ENCODE data around the gene PRR15. TPM values are rescaled to one million over a fixed set of nuclear protein-coding genes. Genes with fewer than 3 reads are reported as not detected.

The PRR15 gene
- total and polyA plus RNA-seq, 2 of the 4 experiments (the other 2 are of a cell fraction), result not detected

GRCh38 chr7:29539471-29539870 lies 24.2 kb upstream of the PRR15 start:
- in situ Hi-C loops (cut with MboI; ENCODE audit: low sequenced_read_pairs), result no loop called here

More at GRCh38 chr7:29539471-29539870, 24.2 kb upstream of the PRR15 start:
- Histone ChIP-seq H3K27me3 (ENCODE audit: control insufficient read depth, insufficient read depth, low read length) (no peaks in the 10 kb centered on the region), H2AK5ac (ENCODE audit: low read depth, low read length) (no peak overlapping the region), H2BK5ac (ENCODE audit: low read depth, low read length, poor library complexity, severe bottlenecking) (no peak overlapping the region), H3K4me3 (ENCODE audit: insufficient read depth, low read depth, low read length) (no peak overlapping the region), H3K9me1 (ENCODE audit: insufficient read depth, low read length) (no peaks in the 10 kb centered on the region), H3K9me3 (ENCODE audit: control insufficient read depth, insufficient read depth, low read length) (no peaks in the 10 kb centered on the region), H4K8ac (ENCODE audit: low read depth in 2 of 2, low read length in 2 of 2) (no peak overlapping the region), H3K18ac (ENCODE audit: low read depth, low read length) (no peak overlapping the region), H3K23ac (ENCODE audit: low read depth, low read length) (no peak overlapping the region), H2BK120ac (ENCODE audit: low read depth, low read length) (no peak overlapping the region), H3K36me3 (ENCODE audit: control insufficient read depth, insufficient read depth, low read length) (no peaks in the 10 kb centered on the region), H3K27ac (ENCODE audit: insufficient read depth, low read length) (no peak overlapping the region), H3K4me1 (ENCODE audit: control insufficient read depth, insufficient read depth, low read length) (no peaks in the 10 kb centered on the region), H3K4ac (ENCODE audit: low read depth, low read length) (no peak overlapping the region), H4K5ac (ENCODE audit: low read depth, low read length) (no peak overlapping the region), H3K4me2 (ENCODE audit: low read depth, low read length) (no peak overlapping the region), H3K79me1 (ENCODE audit: low read depth in 1 of 2, low read length in 2 of 2) (no peaks in the 10 kb centered on the region), H3K56ac (ENCODE audit: extremely low read depth, insufficient read depth, low read length) (no peak overlapping the region), H3K9ac (ENCODE audit: low read depth, low read length) (no peak overlapping the region), H2BK15ac (ENCODE audit: low read depth, low read length) (no peak overlapping the region), H4K91ac (ENCODE audit: insufficient read depth, low read depth, low read length) (no peak overlapping the region), H2AFZ (replicated peaks; ENCODE audit: low read length, poor library complexity) (no peak overlapping the region), H2BK20ac (ENCODE audit: low read depth, low read length) (no peak overlapping the region), H3K14ac (replicated peaks; ENCODE audit: low read depth, low read length) (no peak overlapping the region), H4K20me1 (ENCODE audit: insufficient read depth, low read length) (no peaks in the 10 kb centered on the region), H2AK9ac (replicated peaks; ENCODE audit: low read depth, low read length, poor library complexity) (no peak overlapping the region)
- DNase-seq (no peak), ATAC-seq (ENCODE audit: low read depth) (no peak)
- BruUV-seq (replicated peaks), result no TSS peak
- WGBS, 2 experiments (ENCODE audit: extremely low coverage in 2 of 2, insufficient read length in 1 of 2), result no CpG with 5 or more reads among the region's 2 CpGs
- POLR2A ChIA-PET (ENCODE audit: unreplicated experiment), result no interaction called here
- intact Hi-C loops (cut with micrococcal nuclease) (no loop called here), dilution Hi-C loops (cut with HindIII; ENCODE audit: low sequenced_read_pairs, unreplicated experiment) (no loop called here)
- TF ChIP-seq SMC3 (IDR thresholded peaks at IDR 0.05; ENCODE audit: low read depth, low read length) (no peak), RFX5 (IDR thresholded peaks at IDR 0.05; ENCODE audit: low read depth, low read length) (no peak), MAFK (IDR thresholded peaks at IDR 0.05; ENCODE audit: low read depth, low read length) (no peak), MXI1 (IDR thresholded peaks at IDR 0.05; ENCODE audit: borderline replicate concordance, low read depth, low read length) (no peak), ELK1 (IDR thresholded peaks at IDR 0.05; ENCODE audit: borderline replicate concordance, low read depth, low read length) (no peak), RAD21 (IDR thresholded peaks at IDR 0.05; ENCODE audit: low read length) (no peak), CTCF (conservative IDR thresholded peaks at IDR 0.05; ENCODE audit: low read depth, low read length) (no peak), FOS (IDR thresholded peaks at IDR 0.05; ENCODE audit: low read depth, low read length) (no peak), CEBPB (IDR thresholded peaks at IDR 0.05; ENCODE audit: low read depth, low read length) (no peak), CHD1 (IDR thresholded peaks at IDR 0.05; ENCODE audit: low read depth, low read length) (no peak), POLR2A (IDR thresholded peaks at IDR 0.05; ENCODE audit: low read depth, low read length) (no peak), MAZ (IDR thresholded peaks at IDR 0.05; ENCODE audit: borderline replicate concordance, low read depth, low read length) (no peak), NFE2L2 (IDR thresholded peaks at IDR 0.05; ENCODE audit: low read depth, low read length) (no peak), BHLHE40 (IDR thresholded peaks at IDR 0.05; ENCODE audit: low read depth, low read length) (no peak), RCOR1 (IDR thresholded peaks at IDR 0.05; ENCODE audit: insufficient replicate concordance, low read length) (no peak)
- TF ChIP-seq, protein P1, sequence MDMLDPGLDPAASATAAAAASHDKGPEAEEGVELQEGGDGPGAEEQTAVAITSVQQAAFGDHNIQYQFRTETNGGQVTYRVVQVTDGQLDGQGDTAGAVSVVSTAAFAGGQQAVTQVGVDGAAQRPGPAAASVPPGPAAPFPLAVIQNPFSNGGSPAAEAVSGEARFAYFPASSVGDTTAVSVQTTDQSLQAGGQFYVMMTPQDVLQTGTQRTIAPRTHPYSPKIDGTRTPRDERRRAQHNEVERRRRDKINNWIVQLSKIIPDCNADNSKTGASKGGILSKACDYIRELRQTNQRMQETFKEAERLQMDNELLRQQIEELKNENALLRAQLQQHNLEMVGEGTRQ (IDR thresholded peaks at IDR 0.05; ENCODE audit: low read depth, low read length), result no peak
- CTCF ChIA-PET, result no interaction called here
